Skeletal muscle satellite cell (primary cell): Measurements from ENCODE around the gene TECR.
"Not testable (repeated sequence)": the region's sequence is repeated elsewhere in the genome, so short reads cannot be mapped to it uniquely, and the experiment has no call there.

Experiments
- H3K27me3 ChIP-seq: 2 replicates; pipeline ENCODE4 v1.7.0; 2013; ENCODE audit warnings: low read length; ENCODE audit not compliant: control insufficient read depth, insufficient read depth
- H3K36me3 ChIP-seq: 2 replicates; pipeline ENCODE4 v1.7.0; 2013; ENCODE audit warnings: mild to moderate bottlenecking, control low read depth, low read length; ENCODE audit not compliant: insufficient read depth
- H3K4me1 ChIP-seq: 2 replicates; pipeline ENCODE4 v1.7.0; 2013; ENCODE audit warnings: low read length; ENCODE audit not compliant: control insufficient read depth, insufficient read depth
- H3K4me2 ChIP-seq: 2 replicates; pipeline ENCODE4 v1.7.0; 2013; ENCODE audit warnings: mild to moderate bottlenecking, low read length
- H3K4me3 ChIP-seq: 2 replicates; pipeline ENCODE4 v1.7.0; 2013; ENCODE audit warnings: low read length
- H3K9ac ChIP-seq: 2 replicates; pipeline ENCODE4 v1.7.0; 2013; ENCODE audit warnings: mild to moderate bottlenecking, low read depth, low read length, moderate library complexity
- H3K9me3 ChIP-seq: replicated peaks from 2 replicates; pipeline ENCODE4 v1.7.0; 2013; ENCODE audit warnings: mild to moderate bottlenecking, control low read depth, low read length

Gene TECR

DNA sequence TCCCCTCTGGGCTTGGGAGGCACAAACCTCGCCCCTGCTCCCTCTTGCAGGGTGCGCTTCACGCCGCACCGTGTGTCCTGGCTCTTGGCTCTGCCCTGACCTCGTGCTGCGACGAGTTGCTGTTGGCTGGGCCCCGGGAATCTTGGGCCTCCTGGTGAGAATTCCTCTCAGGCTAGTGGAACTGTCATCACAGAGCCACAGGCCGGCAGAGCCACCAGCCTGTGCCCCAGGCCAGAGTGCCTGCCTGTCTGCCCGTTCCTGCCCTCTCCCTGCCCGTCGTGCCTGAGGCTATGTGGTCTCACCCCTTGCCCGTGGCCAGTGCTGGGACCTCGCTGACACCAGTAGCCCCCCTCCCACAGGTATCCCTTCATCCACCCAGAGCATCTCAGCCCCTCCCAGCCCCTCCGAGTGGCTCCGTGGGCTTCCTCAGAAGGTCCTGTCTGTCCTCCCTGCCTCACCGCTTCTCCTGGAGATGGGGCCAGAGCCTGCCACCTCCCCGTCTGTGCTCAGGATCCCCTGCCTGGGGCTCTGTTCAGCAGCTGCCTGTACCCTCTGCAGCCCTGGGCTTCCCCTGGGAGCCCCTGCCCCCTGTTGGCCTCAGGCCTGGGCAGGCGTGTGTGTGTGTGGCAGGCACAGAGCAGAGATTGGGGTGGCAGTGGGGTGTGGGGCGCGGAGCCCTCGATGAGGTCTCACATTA is 29.1 kb downstream of the TECR start:
- H3K4me3 ChIP-seq, result no peak overlapping the region
- H3K9ac ChIP-seq, result no peak overlapping the region
- peaks cover 48% of the 10 kb centered on the region for H3K4me1 ChIP-seq
- no peaks in the 10 kb centered on the region for H3K27me3 ChIP-seq
- no peaks in the 10 kb centered on the region for H3K36me3 ChIP-seq
- H3K9me3 ChIP-seq, result no peaks in the 10 kb centered on the region
- H3K4me2 ChIP-seq, result no peak overlapping the region

GRCh38 chr19:14559916-14560775 is 30.8 kb downstream of the TECR start:
- H3K4me2 ChIP-seq, result no peak overlapping the region
- peaks cover 54% of the 10 kb centered on the region for H3K4me1 ChIP-seq
- H3K36me3 ChIP-seq, result peaks cover 4% of the 10 kb centered on the region
- H3K27me3 ChIP-seq, result no peaks in the 10 kb centered on the region
- peak overlapping the region; percentile 76 for H3K9ac ChIP-seq
- no peaks in the 10 kb centered on the region for H3K9me3 ChIP-seq
- H3K4me3 ChIP-seq, result no peak overlapping the region

GRCh38 chr19:14560776-14561108 is 31.3 kb downstream of the TECR start:
- H3K9ac ChIP-seq, result peak overlapping the region; percentile 76
- H3K4me3 ChIP-seq, result no peak overlapping the region
- peaks cover 9% of the 10 kb centered on the region for H3K36me3 ChIP-seq
- H3K9me3 ChIP-seq, result no peaks in the 10 kb centered on the region
- no peak overlapping the region for H3K4me2 ChIP-seq
- no peaks in the 10 kb centered on the region for H3K27me3 ChIP-seq
- H3K4me1 ChIP-seq, result peaks cover 57% of the 10 kb centered on the region

- Histone ChIP-seq H3K9me3 (no peaks in the 10 kb centered on the region), H3K36me3 (peaks cover 12% of the 10 kb centered on the region), H3K9ac (peak overlapping the region; percentile 76), H3K4me1 (peaks cover 53% of the 10 kb centered on the region), H3K27me3 (no peaks in the 10 kb centered on the region), H3K4me2 (peak overlapping the region; percentile 63), H3K4me3 (no peak overlapping the region)
Observed at GRCh38 chr19:14561249-14561648, 31.9 kb downstream of the TECR start.

DNA sequence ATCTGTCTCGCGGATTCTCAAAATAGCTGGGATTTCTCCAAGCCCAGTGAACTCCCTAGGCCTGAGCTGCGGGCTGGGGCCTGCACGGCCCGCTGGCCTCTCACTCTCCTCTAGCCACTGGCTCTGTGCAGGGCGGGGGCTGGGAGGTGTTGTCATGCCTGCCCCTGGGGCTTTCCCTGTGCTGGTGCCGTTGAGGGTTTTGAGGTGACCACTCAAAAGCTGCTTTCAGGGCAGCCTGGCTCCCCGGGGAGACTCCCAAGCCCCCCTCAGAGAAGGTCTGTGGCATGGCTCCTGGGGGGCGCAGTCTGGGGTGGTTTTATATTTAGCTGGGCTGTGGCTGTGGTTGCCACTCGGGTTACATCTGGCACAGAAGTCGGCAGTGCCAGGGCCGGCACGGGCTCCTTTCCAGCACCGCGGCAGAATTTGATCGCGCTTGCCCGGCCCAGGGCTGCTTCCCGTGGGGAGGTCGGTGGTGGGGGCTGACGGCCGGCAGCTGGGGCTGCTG is 32.5 kb downstream of the TECR start:
- H3K4me2 ChIP-seq, result peak overlapping the region; percentile 63
- no peaks in the 10 kb centered on the region for H3K27me3 ChIP-seq
- peak overlapping the region; percentile 31 for H3K4me3 ChIP-seq
- peak overlapping the region; percentile 76 for H3K9ac ChIP-seq
- H3K9me3 ChIP-seq, result no peaks in the 10 kb centered on the region
- peaks cover 12% of the 10 kb centered on the region for H3K36me3 ChIP-seq
- peaks cover 47% of the 10 kb centered on the region for H3K4me1 ChIP-seq

- no peaks in the 10 kb centered on the region for H3K27me3 ChIP-seq
- peak overlapping the region; percentile 63 for H3K4me2 ChIP-seq
- peaks cover 46% of the 10 kb centered on the region for H3K4me1 ChIP-seq
- H3K9ac ChIP-seq, result peak overlapping the region; percentile 76
- peaks cover 12% of the 10 kb centered on the region for H3K36me3 ChIP-seq
- H3K4me3 ChIP-seq, result peak overlapping the region; percentile 39
- H3K9me3 ChIP-seq, result no peaks in the 10 kb centered on the region
Observed at GRCh38 chr19:14562660-14563589, 33.5 kb downstream of the TECR start.

- H3K27me3 ChIP-seq, result no peaks in the 10 kb centered on the region
- peaks cover 12% of the 10 kb centered on the region for H3K36me3 ChIP-seq
- H3K4me2 ChIP-seq, result peak overlapping the region; percentile 63
- H3K9me3 ChIP-seq, result no peaks in the 10 kb centered on the region
- H3K4me1 ChIP-seq, result peaks cover 46% of the 10 kb centered on the region
- peak overlapping the region; percentile 39 for H3K4me3 ChIP-seq
- no peak overlapping the region for H3K9ac ChIP-seq
Observed at GRCh38 chr19:14563590-14563926, 34.2 kb downstream of the TECR start.

DNA sequence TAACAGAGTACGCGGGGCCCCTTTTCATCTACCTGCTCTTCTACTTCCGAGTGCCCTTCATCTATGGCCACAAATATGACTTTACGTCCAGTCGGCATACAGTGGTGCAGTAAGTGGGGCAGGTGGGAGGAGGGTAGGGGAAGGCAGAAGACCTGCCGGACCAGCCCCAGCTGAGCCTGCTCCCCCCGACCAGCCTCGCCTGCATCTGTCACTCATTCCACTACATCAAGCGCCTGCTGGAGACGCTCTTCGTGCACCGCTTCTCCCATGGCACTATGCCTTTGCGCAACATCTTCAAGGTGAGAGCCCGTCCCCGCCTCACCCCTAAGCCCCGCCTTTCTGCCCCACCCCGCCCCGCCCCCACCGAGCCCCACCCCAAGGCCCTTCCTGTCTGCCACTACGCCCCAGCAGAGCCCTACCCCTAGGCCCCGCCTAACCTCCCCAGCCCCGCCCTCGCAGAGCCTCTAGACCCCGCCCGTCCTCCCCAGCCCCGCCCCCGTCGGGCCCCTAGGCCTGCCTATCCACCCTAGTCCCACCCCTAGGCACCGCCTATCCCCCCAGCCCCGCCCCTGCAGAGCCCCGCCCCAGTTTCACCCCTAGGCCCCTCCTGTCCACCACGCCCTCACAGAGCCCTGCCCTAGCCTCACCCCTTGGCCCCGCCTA is 34.7 kb downstream of the TECR start:
- H3K36me3 ChIP-seq, result peaks cover 12% of the 10 kb centered on the region

DNA sequence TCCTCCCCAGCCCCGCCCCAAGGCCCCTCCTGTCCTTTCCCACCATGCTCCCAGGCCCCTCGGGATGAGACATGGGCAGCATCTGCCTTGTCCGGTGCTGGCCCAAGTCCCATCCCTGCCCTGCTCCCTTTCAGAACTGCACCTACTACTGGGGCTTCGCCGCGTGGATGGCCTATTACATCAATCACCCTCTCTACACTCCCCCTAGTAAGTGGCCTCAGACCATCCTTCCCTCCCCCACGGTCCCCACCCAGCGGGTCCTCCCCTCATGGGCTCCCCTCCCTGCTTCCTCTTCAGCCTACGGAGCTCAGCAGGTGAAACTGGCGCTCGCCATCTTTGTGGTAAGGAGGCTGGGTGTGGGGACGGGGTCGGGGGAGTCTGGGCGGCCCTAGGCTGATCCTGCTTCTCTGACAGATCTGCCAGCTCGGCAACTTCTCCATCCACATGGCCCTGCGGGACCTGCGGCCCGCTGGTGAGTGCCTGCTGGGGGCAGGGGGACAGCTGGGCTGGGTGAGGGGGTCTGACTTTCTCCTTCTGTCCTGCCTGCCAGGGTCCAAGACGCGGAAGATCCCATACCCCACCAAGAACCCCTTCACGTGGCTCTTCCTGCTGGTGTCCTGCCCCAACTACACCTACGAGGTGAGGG is 35.4 kb downstream of the TECR start:
- Histone ChIP-seq H3K4me1 (peaks cover 46% of the 10 kb centered on the region), H3K36me3 (peaks cover 12% of the 10 kb centered on the region)
- not testable (repeated sequence) for H3K4me3 ChIP-seq, H3K27me3 ChIP-seq, H3K9me3 ChIP-seq, H3K4me2 ChIP-seq, H3K9ac ChIP-seq

More for the DNA sequence above, 34.7 kb downstream of the TECR start:
- no peaks in the 10 kb centered on the region for H3K27me3 ChIP-seq
- H3K4me2 ChIP-seq, result peak overlapping the region; percentile 63
- no peaks in the 10 kb centered on the region for H3K9me3 ChIP-seq
- H3K4me3 ChIP-seq, result no peak overlapping the region
- no peak overlapping the region for H3K9ac ChIP-seq
- peaks cover 46% of the 10 kb centered on the region for H3K4me1 ChIP-seq

GRCh38 chr19:14565298-14565679 is 35.9 kb downstream of the TECR start:
- Histone ChIP-seq H3K9me3 (no peaks in the 10 kb centered on the region), H3K36me3 (peaks cover 12% of the 10 kb centered on the region), H3K4me2 (no peak overlapping the region), H3K27me3 (no peaks in the 10 kb centered on the region), H3K4me3 (no peak overlapping the region), H3K4me1 (peaks cover 41% of the 10 kb centered on the region), H3K9ac (no peak overlapping the region)
